NCI-H146 treated with DMSO at 0.1 percent for 48 hours (cell line): ENCODE data around the gene RGS19.

Experiments
- DNase-seq: peaks from one replicate; lab custom pipeline; 2025; ENCODE audit not compliant: unreplicated experiment; lab: John Stamatoyannopoulos, UW

RGS19 gene

GRCh38 chr20:64077876-64078551, 1.3 kb downstream of the RGS19 start:
- DNase-seq, result no peak

DNA sequence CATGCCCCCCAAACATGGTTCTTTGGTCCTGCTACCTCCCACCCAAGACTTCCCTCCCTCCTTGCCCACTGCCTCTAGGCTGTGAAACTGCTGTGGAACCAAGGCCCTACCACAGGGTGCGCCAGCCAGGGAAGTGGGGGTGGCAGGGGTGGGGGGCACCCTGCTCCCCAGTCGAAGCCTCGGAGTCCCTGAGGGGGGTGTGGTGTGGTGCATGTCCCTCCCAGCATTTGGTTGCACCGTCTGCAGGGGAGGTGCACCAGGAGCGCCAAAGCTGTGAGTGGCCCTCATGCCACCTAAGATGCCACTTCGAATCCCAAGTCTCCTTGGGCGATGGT, 1.8 kb downstream of the RGS19 start:
- DNase-seq, result no peak

DNA sequence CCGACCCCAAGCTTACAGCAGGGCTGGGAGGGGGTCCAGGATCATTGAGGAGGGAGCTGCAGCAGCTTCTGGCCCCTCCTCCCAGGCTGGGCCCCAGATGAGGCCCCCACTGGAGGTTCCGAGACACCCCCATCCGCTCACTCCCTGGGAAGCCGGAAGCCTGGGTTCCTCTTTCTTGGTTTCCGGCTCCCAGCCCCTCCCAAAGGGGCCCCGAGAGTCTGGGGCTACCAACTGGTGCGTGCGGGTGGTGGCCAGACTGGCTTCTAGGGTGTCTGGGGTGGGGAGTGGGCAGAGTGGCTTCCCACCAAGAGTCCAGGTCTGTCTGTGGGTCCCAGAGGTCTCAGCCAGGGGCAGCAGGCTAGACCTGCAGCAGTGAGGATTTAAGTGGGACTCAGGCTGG, 2.2 kb downstream of the RGS19 start:
- no peak for DNase-seq

DNA sequence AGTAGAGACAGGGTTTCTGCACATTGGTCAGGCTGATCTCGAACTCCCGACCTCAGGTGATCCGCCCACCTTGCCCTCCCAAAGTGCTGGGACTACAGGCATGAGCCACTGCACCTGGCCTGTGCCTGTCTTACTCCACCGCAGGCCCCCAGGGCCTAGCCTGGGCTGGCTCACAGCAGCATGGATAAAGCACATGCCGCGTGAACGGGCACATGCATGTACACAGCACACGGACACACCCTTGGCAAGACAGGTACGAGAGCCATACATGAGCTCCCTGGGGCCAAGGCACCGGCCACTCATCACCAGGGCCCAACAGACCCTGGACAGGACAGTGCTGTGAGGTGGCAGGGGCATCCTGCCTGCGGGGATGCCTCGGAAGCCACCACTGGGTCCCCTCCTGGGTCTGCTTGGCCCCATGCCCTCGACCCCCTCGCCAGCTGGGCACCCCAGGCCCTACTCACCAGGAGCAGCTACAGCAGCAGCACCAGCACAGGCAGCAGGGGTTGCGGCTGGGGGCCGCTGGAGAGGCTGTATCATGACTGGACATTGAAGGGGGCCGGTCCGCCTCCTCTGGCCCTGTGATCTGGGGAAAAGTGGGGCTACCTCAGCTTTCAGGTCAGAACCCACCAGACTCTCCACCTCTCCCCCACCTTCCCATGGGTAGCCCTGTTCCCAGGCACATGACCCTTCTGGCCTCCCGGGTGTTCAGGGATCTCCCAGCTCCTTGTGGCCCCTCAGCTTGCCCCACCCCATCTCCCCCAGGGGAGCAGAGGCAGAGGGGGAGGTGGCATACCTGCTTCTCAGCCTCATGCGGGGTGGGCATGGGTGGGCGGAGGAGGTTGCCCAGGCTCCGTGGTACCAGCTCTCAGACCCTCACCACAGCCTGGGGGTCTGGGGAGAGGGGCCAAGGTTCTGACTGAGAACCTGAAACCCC, 3.0 kb downstream of the RGS19 start:
- DNase-seq, result no peak

DNA sequence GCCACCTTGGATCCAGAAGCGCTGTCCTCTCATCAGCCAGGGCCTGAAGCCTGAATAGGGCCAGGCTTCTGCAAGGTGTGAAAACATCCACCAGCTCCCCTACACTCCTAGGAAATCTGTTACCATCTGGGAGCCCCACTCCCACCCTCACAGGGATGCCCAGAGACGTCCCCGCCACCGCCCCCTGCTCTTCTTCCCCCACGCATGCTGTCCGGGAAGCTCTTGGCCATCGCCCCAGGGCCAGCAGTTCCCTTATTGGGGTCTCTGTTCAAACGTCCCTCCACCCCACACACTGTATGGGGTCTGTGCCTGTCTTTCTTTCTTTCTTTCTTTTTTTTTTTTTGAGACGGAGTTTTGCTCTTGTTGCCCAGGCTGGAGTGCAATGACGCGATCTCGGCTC, 3.8 kb downstream of the RGS19 start:
- no peak for DNase-seq

DNA sequence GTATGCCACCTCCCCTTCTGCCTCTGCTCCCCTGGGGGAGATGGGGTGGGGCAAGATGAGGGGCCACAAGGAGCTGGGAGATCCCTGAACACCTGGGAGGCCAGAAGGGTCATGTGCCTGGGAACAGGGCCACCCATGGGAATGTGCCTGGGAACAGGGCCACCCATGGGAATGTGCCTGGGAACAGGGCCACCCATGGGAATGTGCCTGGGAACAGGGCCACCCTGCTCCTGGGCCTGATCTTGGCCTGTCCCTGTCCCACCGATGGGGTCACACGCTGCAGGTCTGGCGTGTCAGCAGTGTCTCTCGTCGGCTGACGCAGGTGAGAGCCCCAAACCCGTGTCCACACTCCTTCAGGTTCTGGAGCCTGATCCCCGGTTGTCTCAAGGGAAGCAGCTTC, 4.4 kb downstream of the RGS19 start:
- DNase-seq, result no peak

- DNase-seq, result no peak
Measured at GRCh38 chr20:64074184-64074789, 5.0 kb downstream of the RGS19 start.

DNA sequence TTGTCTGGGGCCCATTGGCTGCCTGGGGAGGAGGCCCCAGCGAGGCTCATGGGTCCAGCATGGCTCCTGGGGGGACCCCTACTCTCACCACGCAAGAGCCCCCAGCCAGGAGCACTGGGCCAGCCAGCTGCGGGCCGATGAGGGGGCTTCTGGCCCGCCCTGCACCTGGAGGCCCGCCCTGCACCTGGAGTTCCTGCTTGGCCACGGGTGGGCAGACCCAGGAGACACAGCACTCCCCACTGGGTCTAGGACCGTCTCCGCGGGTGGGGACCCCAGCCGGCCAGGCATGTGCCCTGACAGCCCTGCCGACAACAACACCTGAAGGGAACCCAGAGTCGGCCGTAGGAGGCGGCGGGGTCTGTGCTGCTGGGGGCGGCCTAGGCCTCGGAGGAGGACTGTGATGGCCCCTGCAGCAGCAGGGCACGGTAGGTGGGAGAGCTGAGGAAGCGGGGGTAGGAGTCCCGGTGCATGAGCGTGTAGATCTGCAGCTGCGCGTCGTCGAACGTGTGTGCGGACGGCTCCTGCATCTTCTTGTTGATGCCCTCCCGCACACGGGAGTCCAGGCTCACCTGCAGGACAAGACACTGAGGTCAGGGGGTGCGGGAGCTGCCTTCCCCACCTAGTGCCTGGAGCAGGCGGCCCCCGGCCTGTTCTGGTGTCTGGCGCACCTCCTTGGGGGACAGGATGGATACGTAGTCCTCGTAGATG, 5.7 kb downstream of the RGS19 start:
- no peak for DNase-seq

DNA sequence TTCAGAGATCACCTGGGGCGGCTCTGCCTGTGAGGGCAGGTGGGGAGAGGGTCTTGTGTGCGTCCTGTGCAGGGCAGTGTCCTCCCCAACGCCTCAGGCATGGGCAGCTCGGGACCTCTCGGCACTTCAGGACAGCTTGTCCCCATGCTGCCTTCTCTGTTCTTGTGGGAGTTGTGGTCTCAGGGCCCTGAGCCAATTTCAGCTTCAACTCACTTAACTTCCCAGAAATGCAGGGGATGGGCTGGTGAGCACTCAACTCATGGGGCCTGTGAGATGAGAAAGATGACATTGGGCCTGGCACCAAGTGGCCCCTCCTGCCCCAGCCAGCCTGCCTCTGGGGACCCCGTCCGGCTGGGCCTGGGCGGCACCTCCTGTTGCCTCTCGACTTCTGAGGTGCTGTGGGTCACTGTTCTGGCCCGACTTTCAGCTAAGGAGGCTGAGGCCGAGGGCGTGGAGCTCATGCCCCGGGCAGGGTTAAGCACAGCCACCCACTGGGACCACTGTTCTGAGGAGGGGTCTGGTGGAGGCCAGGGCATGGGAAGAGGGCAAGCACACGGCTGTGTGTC, 6.7 kb downstream of the RGS19 start:
- no peak for DNase-seq

DNA sequence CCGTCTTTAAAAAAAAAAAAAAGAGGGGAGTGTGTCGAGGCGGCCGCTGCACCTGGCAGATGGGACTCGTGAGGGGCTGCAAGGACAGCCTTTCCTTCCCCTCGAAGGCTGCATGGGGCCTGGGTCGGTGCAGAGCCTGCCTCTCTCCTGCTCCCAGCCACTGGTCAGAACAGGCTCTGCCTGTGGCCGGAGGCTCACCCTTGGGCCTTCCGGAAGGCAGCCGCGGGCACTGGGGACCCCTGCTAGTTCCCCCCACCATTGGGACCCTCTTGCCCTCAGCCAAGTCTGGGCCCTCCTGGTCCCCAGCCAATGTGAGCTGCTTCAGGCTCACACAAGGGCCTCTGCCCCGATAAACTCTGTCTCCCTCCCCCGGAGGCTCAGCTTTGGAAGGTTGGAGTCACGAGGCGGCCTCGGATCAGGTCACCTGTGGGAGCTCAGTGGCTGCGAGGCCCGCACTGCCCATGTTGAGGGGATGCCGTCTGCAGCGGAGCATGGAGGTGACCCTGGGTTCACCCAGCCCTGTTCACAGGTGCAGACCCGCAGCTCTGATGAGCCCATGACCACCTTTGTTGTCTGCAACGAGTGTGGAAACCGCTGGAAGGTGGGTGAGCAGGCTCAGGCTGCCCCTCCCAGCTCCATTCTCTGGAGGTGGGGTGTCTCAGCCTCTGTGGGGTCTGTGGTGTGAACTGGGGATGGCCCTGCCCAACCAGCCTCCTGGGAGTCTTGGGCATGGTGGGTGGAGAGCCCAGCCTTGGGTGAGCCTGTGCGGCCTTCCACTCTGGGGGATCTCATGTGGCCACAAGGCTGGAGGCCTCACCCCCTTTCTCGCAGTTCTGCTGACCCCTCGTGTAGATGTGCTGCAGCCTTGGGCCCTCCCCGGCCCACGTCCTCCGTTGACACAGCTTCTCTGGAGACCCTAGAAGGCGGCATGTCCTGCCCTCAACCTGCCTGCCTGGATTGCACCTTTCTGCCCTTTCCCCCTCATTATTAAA, 7.7 kb downstream of the RGS19 start:
- DNase-seq, result no peak

DNA sequence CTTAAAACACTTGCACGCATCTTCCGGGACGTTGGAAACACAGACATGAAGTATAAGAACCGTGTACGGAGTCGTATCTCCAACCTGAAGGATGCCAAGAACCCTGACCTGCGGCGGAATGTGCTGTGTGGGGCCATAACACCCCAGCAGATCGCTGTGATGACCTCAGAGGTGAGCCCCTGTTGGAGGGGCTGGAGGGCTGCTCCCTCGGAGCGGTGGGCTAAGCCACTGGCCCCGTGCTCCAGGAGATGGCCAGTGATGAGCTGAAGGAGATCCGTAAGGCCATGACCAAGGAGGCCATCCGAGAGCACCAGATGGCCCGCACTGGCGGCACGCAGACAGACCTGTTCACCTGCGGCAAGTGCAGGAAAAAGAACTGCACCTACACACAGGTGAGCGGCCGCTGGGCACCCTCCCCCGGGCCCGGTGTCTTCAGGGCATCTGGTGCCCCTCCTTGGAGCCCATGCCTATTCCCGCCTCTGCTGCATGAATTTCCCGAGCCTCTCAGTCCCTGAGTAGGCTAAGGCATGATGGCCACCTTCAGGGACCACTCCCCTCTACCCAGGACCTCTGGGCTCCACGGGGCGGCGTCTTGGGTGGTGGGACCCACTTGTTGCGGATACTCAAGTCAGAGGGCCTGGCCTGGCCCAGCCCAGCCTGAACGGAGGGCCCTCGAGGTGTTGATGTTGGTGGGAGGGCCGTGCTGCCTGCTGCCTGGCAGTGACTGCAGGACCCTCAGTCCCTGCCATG, 8.9 kb downstream of the RGS19 start:
- no peak for DNase-seq

GRCh38 chr20:64069614-64070243, 9.6 kb downstream of the RGS19 start:
- no peak for DNase-seq

- DNase-seq, result no peak
Measured at GRCh38 chr20:64069209-64069613, 10.1 kb downstream of the RGS19 start.

DNA sequence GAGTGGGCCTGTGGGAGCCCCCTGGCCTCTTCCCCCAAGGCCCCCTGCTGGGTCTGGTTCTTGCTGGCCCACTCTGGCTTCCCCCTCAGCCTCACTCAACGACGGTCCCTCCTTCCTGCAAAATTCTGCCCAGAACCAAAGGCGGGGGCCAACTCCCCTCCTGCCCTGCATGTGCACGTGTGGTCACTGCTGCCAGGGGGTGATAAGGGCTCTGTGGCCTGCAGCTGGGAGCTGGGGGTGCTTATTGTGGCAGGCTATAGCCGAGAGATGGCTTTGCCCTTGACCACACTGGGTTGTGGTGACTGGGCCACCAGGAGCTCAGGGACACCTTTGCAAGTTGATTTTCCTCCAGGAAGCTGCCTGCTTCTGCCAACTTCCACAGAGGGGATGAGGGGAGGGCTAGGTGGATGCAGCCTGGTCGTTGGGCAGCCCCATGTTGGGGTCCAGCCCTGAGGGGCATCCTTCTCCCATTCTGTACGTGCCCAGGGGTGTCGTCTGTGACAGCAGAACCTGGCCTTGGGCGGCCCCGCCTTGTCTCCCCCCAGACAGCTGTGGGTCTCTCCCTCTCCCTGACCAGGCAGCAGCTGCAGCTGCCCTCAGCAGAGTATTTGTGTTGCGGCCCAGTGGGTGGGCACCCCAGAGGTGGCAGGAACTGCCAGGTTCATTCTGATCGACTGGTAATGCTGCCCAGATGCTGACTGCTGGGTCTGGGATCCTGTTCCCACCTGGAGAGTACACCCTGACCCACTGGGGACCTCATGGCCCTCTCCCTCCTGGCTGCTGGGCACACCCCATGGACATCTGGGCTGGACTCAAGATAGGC, 10.7 kb downstream of the RGS19 start:
- no peak for DNase-seq

DNA sequence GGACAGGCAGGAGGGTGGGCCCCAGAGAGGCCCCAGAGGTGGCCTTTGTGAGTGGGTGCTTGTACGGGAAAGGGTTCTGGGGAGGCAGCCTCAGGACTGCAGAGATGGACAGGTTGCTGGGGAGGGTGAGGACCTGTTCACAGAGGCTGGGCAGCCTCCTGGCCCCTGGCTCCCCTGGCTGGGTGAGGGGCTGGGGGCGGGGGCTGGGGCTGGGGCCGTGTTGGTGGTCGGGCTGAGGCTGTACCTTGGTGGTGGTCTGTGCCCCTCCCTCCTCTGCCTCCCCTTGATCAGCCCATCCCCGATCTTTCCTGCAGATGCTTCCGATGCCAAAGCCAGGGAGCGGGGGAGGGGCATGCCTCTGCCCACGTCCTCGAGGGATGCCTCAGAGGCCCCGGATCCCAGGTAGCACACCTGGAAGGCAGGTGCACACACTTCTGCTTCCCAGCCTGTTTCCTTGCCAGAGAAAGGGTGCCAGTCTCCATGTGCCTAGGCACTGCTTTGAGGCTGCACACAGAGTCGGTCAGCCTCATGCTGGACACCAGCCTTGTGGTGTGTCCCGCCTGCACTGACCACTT, 11.5 kb downstream of the RGS19 start:
- DNase-seq, result no peak

DNA sequence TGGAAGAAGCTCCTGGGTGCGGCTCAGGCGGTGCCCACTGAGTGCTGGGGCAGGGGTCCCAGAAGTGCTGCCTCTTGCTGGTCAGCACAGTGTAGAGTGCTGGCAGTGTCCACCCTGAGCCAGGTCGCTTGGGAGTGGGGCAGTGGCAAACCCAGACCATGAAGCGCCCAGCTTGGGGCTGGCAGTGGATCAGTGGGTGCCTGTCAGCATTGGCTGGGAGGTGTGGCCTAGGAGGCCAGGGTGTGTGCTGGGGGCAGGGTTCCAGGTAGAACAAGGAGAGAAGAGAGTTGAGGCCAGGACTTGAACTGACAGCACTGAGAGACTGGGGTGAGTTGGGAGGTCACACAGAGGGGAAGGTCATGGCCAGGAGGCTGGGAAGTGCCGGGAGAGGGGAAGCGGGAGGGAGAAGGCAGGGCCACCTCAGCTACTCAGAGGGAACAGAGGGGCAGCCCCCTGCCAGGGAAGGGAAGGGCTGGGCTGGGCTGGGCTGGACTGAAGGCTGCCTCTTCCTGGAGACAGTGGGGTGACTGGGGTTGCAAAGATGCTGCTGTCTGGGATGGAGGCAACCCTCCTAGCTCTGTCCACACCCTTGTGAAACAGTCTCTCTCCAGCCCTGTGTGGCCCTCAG, 12.2 kb downstream of the RGS19 start:
- no peak for DNase-seq

- DNase-seq, result no peak
Measured at GRCh38 chr20:64065974-64066343, 13.4 kb downstream of the RGS19 start.
